Cerebellar nuclear complex (tissue), 1 donor: ENCODE data around the gene UBE2C.
"Not testable (repeated sequence)": the region's sequence is repeated elsewhere in the genome, so short reads cannot be mapped to it uniquely, and the experiment has no call there.

ENCODE experiments used
- DNase-seq, 2 experiments: peaks; one replicate each; lab custom pipeline; 2025; lab: John Stamatoyannopoulos, UW

UBE2C gene

DNA sequence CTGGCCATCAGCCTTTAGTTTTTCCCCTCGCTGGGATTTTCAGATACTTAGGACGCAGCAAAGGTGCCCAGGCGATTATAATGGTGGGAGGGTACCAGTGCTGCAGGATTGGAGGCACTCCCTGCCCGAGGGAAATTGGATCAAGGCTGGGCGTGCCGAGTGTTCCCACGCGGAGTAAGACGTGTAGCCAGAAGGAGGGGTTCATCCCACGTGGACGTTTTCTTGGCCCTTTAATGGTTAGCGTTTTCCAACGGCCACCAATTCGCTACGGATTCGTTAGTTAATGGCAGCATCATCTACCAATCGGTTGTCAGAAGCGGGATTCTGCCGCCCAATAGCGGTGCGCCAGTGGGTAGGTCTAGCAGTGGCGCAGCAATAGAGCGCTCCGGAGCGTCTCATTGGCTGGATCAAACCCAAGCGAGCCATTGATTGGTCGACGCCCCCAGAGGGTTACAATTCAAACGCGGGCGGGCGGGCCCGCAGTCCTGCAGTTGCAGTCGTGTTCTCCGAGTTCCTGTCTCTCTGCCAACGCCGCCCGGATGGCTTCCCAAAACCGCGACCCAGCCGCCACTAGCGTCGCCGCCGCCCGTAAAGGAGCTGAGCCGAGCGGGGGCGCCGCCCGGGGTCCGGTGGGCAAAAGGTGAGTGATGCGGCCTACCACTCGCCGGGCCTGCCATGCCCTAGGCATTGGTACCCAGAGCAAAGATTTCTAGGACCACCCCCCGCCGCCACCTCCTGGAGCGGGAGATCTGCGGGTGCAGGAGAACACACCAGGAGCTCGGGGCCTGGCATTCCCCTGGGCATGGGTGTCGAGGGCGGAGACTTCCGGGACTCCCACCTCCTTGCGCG is at the start of gene UBE2C:
TSS of gene UBE2C (plus strand) at position 488 of the 849 bp plus-strand sequence. CDS start at position 540, 52 bp downstream.
- DNase-seq, result peak; percentile 75 to 94

DNA sequence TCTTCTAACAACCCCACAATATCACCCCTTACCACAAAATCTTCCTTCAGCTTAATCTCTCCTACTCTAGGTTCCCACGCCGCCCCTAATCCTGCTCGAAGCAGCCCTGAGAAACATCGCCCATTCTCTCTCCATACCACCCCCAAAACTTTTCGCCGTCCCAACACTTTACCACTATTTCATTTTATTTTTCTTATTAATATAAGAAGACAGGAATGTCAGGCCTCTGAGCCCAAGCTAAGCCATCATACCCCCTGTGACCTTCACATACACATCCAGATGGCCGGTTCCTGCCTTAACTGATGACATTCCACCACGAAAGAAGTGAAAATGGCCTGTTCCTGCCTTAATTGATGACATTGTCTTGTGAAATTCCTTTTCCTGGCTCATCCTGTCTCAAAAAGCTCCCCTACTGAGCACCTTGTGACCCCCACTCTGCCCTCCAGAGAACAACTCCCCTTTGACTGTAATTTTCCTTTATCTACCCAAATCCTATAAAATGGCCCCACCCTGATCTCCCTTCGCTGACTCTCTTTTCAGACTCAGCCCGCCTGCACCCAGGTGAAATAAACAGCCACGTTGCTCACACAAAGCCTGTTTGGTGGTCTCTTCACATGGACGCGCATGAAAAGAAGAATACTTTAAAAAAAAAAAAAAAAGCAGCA is 47.7 kb upstream of the UBE2C start:
- DNase-seq, result not testable (repeated sequence)

DNA sequence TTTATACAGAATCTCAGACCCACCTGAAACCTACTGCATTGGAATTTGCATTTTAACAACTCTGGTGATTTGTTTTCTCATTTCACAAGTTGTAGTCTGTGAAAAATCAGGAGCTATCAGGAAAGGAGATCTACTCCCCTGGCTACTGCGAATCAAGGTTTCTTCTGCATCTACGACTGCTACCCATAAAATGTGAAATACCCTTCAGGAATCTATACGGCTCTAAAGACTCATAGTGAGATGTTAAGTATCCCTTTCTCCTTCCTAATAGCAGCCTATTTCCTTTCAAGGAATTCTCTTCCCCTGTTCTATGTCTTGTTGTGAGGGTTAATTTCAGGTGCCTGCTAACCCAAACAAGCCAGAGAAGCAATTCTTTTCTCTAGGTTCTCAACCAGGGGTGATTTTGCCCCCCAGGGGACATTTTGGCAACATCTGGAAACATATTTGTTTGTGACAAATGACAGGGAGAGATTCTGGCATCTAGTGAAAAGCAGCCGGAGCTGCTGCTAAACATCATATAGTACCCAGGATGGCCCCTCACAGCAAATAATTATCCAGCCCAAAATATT is 47.1 kb upstream of the UBE2C start:
- no peak for DNase-seq

DNA sequence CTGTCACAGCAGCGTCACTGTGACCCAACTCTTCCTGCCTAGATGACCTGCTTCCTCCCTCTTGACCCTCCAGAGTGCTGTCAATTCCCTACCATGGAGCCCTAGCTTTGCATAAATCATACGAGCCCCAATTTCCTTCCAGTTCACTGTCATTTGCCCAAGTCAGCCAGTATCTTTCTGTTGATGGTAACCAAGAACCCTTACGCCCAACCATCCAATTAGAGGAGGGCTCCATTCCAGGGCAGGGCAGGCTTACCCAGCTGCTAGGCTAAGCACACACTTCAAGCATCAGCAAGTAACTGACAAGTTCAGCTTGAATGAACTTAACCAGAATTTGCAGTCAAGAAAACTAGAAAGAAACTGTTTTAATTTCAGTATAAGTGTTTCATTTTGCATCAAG is 46.5 kb upstream of the UBE2C start:
- no peak for DNase-seq

DNA sequence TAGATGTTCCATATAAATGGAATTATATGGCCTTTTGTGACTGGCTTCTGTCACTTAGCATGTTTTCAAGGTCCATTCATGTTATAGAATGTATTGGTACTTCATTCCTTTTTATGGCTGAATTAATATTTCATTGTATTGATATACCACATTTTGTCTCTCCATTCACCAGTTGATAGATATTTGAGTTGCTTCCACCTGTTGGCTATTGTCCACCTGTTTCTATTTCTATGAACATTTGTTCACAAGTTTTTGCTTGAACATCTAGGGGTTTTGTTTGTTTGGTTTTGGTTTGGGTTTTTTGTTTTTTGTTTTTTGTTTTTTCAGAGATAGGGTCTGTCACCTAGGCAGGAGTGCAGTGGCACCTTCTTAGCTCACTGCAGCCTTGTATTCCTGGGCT is 44.0 kb upstream of the UBE2C start:
- no peak for DNase-seq

DNA sequence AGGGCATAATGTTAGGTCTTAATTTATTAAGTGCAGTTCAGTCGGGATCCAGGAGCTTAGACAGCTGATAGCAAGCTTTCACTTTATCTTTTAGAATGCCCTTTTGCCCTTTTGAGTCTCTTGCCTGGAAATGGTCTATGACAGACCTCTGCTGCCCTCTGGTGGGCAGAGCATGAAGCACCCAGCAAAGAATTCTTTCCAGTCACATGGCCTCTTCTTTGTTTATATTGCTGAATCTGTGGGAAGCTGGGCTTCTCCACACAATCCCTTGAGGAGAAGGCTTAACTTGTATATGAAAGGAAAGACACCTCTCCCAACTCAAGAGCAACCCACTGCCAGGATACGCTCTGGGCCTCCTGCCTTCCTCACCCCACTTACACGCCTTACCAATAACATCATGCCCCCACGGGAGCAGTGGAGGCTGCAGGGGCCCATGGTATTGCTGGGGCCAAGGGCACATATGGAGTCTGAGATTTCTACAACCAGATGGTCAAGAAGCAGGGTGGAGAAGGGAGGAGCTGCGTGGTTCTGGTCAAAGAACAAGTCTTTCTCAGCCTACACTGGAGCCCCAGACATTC is 41.2 kb upstream of the UBE2C start:
- DNase-seq, result peak in 1 of 2 experiments; percentile 67

DNA sequence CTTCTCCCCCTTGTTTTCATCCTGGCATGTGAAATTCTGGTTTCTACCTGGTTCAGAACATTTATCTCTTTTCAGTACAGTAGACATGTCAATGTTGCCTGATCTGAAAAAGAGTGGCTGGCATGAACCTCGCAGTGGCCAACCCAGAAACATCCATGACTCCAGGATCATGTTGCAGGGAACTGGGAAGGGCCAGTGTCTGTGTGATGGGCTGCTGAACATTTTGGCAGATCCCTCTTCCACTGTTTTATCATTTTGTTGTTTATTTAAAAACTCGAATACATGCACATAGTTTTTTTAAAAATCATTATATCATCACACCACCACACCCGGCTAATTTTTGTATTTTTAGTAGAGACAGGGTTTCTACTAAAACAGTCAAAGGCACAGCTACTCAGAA is 39.8 kb upstream of the UBE2C start:
- no peak for DNase-seq

DNA sequence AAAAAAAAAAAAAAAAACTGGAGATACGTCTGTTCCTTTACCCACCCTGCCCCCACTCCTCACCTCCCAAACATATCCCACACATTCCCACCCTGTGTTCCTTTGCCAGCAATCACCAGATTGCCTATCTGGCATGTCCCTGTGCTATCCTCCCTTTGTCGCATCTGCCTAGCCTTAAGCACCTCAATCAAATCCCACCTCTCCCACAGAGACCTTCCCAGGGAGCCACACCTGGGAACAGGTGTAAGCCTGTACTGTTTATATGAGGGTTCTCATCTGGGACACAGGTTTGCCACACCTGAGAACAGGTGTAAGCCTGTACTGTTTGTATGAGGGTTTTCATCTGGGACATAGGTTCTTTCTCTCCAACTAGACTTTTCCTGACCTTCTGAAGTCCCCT is 37.5 kb upstream of the UBE2C start:
- no peak for DNase-seq

DNA sequence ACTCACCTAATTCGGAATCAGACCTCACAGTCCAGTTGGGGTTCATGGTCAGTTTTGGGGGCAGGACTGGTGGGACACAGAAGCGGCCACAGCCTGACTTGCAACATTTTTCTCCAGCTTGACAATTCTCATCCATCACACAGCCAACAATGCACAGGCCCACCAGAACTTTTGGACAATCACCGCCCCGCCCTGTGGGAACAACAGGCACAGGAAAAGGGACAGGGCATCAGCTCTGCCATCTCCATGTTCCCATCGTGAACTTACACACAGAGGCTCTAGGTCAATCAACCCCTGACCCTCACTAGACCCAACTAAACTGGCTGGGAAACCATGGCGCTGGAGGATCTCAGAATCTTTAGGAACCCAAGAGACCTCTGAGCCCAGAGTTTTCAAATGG is 37.0 kb upstream of the UBE2C start:
- no peak for DNase-seq

DNA sequence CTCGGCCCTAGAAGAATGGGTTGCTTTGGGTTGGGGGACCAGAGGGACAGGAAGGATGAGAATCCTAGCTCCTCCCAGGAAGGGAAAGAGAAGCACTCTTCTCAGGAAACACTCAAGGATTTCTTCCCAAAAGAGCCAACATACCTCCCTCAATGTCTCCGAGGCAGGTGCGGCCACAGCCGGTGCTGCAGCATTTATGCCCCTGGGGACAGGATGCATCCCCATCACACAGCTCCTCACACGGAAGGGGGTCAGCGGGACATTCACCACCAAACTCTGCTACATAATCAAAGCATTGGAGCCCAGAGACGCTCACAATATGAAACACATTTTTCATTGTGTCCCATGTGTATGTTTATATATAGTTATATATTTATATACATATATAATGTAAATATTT is 35.5 kb upstream of the UBE2C start:
- no peak for DNase-seq

DNA sequence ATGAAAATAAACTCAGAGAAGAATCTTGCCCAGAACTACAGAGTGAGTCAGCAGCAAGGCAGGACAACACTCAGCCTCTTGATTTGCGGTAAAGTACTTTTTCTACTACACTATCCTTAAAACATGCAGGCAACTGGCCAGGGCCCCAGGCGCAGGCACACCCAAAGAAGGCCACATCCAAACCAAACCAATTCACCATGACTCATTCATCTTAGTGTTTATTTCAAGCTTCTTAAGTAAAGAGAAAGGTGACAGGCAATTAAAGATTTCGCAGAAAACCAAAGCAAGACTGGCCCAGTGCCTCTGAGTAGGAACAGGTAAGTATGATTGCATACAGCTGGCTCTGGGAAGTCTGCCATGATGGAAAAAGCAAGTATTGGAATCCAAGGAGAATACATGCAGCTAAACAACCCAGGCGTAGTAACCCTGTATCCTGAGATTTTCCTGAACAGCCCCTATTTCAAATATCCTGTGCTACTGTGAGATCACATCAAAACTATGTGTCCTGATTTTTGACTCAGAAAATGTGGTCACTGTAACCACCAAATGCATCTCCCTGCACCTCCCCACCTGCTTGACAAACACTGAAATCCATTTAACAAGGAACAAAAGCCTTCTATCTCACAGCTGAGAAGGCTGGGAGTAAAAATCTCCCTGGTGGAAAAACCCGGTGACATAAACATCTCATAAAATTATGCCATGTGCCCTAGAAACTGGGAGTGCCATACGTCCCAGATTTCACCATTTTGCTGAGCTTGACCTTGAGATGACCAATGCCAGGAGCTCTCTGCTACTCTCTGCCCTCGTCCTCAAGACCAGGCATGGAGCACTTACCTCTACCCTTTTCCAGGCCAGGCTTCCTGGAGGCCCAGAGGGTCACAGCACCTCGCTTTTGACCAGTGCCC is 33.2 kb upstream of the UBE2C start:
- no peak for DNase-seq

DNA sequence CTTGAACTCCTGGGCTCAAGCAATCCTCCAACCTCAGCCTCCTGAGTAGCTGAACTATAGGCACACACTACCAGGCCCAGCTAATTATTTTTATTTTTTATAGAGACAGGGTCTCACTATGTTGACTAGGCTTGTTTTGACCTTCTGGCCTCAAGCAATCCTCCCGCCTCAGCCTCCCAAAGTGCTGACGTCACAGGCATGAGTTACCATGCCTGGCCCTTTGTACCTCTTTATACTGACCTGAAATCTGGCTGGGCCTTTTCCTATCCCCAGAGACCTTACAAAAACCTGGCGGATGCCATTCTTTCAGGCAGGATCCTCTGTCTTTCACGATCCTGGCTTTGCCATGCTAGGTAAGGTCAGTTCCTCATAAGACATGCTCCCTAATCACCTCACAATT is 32.3 kb upstream of the UBE2C start:
- DNase-seq, result no peak

DNA sequence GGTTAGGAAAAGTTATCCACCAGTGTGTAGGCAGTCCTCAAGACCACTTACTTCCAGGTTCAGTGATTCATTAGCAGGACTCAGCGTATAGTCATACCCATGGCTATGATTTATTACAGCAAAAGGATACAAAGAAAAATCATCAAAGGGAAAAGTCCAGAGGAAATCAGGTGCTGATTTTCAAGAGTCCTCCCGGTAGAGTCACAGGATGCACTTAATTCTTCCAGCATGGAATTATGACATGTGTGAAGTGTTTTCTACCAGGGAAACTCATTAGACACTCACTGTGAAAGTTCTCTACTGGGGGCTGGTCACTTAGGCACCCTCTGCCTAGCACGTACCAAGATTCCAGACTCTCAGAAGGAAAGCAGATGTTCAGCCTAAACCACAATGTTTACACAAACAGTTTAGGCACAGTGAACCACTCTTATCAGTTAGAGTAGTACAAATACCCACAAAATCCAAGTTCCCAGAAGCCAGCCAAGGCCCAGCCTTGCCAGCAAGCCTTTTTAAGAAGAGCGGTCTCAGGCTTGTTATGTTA is 31.0 kb upstream of the UBE2C start:
- no peak for DNase-seq

DNA sequence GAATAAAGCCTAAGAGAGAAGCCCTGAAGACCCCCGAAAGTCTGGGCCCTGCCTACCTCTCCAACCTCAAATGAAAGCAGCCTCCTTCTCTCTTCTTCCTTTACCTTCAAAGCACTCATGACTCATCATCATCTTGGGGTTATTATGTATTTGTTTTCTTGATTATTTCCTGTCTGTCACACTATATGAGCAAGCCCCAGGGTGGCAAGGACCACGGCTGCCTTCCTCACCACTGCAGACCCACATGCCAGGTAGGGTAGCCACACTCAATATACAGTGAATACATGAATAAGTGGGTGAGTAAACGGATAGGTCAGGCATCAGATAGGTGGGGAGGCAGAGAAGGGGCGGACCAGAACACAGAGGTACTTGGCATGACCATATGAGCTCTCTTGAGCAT is 29.6 kb upstream of the UBE2C start:
- DNase-seq, result no peak

DNA sequence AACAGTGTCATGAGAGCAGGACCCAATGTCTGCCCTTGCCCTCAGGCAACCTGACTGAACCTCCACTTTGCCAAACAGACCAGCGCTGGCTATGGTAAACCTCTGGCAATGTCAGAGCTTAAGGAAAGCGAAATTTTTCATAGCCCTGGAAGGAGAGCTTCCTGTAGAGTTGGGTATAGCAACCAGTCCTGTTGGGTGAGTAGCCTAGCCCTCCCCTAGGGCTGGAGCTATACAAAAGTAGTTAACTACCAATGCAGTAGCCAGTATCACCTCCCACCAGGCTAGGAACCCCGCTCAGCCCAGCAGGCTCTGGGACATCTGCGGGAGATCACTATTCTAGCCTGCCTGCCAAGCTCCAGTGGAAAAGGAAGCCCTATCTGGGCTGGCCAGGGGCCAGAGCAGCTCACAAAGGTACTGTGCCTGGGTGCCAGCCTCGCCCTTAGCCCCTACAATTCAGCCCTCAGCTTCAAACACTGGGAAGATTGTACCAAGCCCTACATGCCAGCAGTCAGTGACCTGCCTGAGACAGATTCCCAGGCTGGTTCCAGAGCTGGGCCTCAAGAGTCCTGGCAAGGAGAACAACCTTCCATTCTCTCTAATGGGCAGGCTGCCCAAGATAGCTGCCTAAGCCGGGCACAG is 28.7 kb upstream of the UBE2C start:
- no peak for DNase-seq

DNA sequence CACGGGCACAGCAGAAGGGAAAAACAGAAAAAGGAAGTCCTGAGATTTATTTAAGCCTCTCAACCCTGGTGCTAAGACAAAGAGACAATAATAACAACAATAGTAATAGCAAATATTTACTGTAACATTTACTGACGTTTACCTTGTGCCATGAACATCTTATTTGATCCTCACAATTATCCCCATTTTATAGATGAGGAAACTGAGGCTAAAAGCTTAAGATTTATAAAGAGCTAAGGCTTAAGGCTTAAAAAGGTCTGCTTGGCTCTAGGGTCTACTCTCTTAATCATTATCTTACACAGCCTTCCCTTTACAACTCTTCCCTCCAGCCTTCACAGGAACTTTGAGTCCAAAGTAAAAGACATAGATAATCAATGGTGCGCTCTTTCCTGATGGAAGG is 24.1 kb upstream of the UBE2C start:
- no peak for DNase-seq

DNA sequence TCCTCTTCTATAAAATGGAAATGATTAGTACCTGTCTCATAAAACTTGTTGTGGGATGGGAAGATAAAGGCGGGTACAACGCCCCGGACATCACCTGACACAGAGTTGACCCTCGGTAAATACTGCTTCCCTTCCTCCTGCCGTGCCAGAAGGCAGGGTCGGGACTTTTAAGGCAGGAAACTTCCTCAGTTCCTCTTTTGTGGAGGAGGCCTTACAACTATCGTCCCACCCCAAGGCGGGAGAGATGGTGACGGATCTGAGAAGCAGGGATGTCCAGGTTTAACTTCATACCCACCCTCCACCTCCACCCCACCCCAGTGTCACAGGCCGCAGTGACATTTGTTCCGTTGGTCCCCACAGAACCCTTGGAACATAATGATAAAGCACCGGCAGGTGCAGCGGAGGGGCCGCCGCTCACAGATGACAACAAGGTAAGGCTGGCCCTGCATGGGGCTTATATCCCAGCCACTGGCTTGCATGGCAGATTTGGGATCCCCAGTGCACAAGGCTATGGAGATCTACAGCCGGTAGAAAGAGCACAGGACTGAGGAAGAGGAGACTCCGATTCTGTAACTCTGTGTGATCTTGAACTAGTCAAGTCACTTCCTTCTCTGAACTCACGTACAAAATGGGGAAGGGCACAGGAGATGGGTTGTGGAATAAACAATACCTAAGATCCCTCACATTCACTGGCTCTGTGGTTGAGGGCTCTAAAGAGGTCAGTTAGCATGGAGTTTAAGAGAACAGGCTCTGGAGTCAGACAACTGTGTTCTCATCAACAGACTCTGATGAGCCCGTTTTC is 19.9 kb upstream of the UBE2C start:
- DNase-seq, result no peak

DNA sequence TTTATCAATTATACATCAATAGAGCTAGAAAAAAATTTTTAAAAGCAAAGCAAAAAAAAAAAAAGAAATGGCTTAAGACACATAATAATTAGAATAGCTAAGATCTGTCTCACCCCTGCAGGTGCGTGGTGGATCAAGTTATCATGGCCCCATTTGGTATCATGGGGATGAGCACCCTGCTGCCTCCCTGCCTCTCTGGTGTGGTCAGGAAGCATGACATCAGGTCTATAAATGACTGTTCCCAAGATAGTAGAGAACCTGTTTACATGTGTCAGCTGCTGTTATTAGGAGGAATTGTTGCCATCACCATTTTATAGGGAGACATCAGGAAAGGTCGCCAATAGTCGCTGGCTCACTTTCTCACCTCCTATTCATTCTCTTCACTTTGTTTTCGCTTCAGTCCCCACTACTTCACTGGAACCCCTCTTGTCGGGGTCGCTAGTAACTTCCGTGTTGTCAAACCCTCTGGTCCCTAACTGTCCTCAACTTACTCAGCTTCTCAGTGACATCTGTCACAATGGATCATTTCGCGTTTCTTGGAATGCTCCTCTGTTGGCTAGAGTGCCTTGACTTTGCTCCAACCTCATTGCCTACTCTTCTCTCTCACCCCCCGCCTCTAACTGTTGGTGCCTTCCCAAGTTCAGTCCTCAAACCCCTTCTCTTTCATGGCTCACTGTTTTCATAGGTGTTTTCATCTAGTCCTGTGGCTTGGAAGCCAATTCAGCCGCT is 15.9 kb upstream of the UBE2C start:
- DNase-seq, result no peak

DNA sequence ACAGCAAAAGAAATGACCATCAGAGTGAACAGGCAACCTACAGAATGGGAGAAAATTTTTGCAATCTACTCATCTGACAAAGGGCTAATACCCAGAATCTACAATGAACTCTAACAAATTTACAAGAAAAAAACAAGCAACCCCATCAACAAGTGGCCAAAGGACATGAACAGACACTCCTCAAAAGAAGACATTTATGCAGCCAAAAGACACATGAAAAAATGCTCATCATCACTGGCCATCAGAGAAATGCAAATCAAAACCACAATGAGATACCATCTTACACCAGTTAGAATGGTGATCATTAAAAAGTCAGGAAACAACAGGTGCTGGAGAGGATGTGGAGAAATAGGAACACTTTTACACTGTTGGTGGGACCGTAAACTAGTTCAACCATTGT is 14.9 kb upstream of the UBE2C start:
- not testable (repeated sequence) for DNase-seq
